ENCODE results near the gene SLC38A4.
"Not testable (repeated sequence)": the region's sequence is repeated elsewhere in the genome, so short reads cannot be mapped to it uniquely, and the experiment has no call there.

SLC38A4 gene

DNA sequence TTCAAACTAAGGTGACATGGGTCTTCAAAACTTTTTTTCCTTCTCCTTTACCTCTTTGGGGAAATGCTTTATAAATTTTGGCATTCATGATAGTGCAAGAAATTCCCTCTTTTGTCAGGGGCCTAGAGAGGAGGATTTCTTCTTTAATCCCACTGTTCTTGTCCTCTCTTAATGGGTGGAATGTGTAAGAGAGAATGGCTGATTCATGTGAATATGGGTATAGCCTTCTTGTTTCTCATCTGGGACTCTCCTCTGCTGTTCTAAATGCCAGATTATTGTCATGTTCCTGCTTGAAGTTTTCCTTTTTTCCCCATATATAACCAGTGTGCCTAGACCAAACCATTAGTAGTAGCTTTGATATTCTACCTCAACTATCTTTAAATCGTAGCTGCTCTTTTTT lies 46.7 kb downstream of the SLC38A4 start:
- FAIRE-seq (no peak), DNase-seq (ENCODE audit: insufficient read length, low spot score) (no peak)

GRCh38 chr12:46778415-46778814 lies 47.4 kb downstream of the SLC38A4 start:
- DNase-seq (ENCODE audit: insufficient read length, low spot score): no peak
- no peak for FAIRE-seq

- FAIRE-seq: no peak
- DNase-seq (ENCODE audit: insufficient read length, low spot score): no peak
Observed at GRCh38 chr12:46777587-46777986, 48.2 kb downstream of the SLC38A4 start.

DNA sequence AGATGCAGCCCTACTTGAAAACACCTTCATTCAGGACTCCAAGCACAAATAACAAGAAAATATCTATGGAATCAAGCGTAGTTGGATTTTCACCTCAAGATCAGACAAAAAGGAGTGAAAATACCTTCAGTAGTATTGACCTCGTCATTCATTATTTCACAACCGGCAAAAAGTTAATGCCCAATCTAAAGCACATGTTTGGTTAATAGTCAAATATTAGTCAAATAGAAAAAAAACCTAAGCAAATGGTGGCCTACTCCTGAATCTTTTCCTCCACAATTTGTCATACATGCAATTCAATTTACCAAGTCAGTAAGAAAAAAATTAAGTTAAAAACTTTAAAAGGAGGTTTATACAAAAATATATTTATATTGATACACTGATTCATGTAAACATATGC lies 50.0 kb downstream of the SLC38A4 start:
- FAIRE-seq (no peak), DNase-seq (ENCODE audit: insufficient read length, low spot score) (no peak)

DNA sequence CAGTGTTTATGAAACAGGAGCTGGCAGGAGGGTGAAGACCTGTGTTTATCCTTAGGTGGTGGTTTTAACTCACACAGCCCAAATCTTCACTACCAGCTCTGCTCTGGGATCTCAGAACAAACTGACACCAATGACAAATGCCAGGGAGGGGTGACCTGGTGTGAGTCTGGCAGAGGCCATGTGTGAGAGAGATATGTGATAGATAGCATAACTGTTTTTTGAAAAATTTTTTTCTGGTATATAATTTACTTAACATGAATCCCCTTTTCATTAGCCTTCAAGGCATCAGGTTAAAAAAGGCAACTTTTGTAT lies 51.5 kb downstream of the SLC38A4 start:
- DNase-seq (ENCODE audit: insufficient read length, low spot score) (no peak), FAIRE-seq (no peak)

GRCh38 chr12:46773586-46774321 lies 52.0 kb downstream of the SLC38A4 start:
- DNase-seq (ENCODE audit: insufficient read length, low spot score) (no peak), FAIRE-seq (no peak)

GRCh38 chr12:46771268-46771827 lies 54.4 kb downstream of the SLC38A4 start:
- peak; percentile 11 for FAIRE-seq
- DNase-seq (ENCODE audit: insufficient read length, low spot score): no peak

DNA sequence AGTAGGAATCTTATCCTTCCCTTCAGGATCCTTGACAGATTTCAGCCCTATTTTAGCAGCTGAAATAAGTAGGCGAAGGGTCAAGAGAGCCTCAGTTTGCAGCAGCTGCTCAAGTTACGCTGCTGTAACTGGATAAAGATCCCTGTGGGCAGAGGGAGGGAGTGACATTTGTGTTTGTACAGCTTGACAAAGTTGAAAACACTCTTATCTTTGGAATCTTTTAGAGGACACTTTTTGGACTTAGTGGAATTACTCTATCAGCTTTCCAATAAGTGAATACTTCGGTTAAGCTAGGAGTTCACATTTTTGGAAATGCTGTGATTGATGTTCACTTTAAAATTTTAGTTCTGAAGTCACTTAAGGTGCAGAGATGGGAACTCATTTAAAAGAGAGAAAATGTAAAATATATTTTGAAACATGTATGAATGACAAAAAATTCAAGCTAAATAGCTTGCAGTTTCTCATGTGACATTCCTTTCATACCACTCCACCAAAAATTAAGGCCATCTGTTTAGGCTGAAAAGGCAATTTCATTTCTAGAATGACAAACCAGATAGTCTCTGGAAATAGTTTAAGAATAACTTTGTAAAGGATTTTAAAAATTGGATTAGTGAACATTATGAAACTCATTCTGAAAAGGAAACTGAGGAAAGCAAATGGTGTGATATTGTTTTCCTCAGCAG lies 55.2 kb downstream of the SLC38A4 start:
- FAIRE-seq: no peak
- no peak for DNase-seq (ENCODE audit: insufficient read length, low spot score)

DNA sequence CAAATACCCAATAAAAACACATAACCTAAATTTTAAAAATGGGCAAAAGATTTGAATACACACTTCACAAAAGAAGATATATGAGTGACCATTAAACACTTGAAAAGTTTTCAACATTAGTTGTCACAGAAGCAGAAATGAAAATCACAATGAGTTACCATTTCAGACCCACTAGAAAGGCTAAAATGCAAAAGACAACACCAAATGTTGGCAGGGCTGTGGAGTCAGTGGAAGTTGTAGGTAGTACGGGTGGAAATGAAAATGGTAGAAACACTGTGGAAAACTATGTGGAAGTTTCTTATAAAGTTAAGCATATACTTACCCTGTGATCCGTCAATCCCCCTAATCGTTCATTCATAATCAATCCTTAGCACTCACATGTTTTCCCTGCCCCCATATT lies 61.8 kb downstream of the SLC38A4 start:
- DNase-seq (ENCODE audit: insufficient read length, low spot score) (no peak), FAIRE-seq (no peak)

DNA sequence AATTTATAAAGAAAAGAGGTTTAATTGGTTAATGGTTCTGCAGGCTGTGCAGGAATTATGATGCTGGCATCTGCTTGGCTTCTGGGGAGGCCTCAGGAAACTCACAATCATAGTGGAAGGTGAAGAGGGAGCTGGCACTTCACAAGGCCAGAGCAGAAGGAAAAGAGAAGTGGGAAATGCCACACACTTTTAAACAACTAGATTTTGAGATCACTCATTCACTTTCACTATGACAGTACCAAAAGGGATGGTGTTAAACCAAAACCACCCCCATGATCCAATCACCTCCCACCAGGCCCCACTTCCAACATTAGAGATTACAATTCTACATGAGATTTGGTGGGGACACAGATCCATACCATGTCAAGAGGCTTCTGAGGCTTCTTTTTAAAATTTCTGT lies 62.6 kb downstream of the SLC38A4 start:
- DNase-seq (ENCODE audit: insufficient read length, low spot score) (no peak), FAIRE-seq (no peak)

DNA sequence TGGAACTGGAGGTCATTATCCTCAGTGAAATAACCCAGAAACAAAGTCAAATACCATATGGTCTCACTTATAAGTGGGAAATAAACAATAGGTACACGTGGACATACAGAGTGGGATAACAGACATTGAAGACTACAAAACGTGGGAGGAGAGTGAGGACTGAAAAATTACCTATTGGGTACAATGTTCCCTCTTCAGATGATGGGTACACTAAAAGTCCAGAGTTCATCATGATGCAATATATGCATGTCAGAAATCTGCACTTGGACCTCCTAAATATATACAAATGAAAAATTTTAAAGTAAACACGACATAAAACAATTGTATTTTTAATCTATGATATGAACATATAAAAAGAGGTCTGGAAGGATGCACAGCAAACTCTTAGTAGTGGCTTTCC lies 71.2 kb downstream of the SLC38A4 start:
- DNase-seq (ENCODE audit: insufficient read length, low spot score): no peak
- no peak for FAIRE-seq

DNA sequence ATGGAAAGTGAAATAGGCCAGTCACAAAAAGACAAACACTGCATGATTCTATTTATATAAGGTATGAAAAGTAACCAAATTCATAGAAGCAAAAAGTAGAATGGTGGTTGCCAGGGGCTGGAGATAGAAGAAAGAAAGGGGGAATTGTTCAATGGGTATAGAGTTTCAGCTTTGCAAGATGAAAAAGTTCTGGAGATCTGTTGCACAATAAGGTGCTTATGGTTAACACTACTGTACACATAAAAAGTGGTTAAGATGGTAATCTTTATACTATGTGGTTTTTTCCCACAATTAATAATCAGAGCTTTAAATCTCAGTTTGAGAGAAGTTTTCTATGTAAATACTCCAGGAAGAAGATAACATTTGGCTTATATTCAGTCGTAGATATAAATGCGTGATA lies 73.4 kb downstream of the SLC38A4 start:
- DNase-seq (ENCODE audit: insufficient read length, low spot score) (no peak), FAIRE-seq (no peak)

- FAIRE-seq: no peak
- DNase-seq (ENCODE audit: insufficient read length, low spot score): no peak
Observed at GRCh38 chr12:46751173-46751572, 74.6 kb downstream of the SLC38A4 start.

DNA sequence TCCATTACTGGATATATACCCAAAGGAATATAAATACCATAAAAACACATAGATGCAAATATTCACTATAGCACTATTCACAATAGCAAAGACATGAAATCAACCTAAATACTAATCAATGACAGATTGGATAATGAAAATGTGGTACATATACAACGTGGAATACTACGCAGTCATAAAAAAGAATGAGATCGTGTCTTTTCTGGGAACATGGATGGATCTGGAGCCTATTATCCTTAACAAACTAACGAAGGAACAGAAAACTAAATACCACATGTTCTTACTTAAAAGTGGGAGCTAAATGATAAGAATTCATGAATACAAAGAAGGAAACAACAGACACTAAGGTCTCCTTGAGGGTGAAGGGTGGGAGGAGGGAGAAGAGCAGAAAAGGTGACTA lies 76.5 kb downstream of the SLC38A4 start:
- DNase-seq (ENCODE audit: insufficient read length, low spot score) (no peak), FAIRE-seq (no peak)

- FAIRE-seq: no peak
- no peak for DNase-seq (ENCODE audit: insufficient read length, low spot score)
Observed at GRCh38 chr12:46744283-46744682, 81.5 kb downstream of the SLC38A4 start.

DNA sequence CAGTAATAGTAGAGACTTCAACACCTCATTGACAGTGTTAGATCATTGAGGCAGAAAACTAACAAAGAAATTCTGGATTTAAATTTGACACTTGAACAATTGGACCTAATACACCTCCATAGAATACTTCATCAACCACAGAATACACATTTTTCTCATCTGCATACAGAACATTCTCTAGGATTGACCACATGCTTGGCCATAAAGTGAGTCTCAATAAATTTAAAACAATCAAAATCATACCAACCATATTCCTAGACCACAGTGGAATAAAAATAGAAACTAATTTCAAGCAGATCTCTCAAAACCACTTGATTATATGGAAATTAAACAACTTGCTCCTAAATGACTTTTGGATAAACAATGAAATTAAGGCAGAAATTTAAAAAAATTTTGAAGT lies 82.3 kb downstream of the SLC38A4 start:
- FAIRE-seq (no peak), DNase-seq (ENCODE audit: insufficient read length, low spot score) (no peak)

- FAIRE-seq; DNase-seq (ENCODE audit: insufficient read length, low spot score): not testable (repeated sequence)
Observed at GRCh38 chr12:46742271-46742670, 83.5 kb downstream of the SLC38A4 start.

GRCh38 chr12:46725332-46725731 lies 100.5 kb downstream of the SLC38A4 start:
- DNase-seq (ENCODE audit: insufficient read length, low spot score): no peak
- FAIRE-seq: no peak

DNA sequence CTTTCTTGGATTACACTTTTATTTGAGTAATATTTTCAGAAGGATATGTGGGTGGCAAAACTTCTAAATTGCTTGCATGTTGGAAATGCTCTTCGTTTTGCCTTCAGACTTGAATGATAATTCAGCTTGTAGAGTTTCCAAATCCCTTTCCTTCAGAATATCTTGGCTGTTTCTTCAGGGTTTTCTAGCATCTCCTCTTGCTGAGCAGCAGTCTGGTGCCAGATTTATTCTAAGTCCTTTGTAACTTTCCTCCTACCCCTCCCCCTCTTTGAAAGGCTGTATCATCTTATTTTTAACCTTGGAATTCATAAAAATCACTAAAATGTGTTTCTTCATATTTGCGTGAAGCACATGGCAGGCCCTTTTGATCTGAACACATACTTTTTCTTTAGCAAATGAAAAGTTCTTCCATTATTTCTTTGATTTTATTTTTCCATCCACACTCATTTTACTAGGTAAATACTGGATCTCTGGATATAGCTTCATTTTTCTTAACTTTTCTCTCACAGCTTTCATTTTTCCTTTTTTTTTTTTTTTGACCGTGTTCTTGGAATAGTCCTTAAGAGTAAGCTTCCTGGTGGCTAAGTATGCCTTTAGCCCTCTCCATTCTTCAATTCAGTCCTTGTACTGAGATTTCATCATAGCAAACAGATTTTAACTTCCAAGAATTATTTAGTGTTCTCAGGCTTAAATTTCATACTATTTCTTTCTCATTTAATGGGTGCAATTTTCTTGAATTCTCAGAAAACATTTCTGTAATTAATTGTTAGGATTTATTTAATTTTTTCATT lies 102.0 kb downstream of the SLC38A4 start:
- FAIRE-seq (no peak), DNase-seq (ENCODE audit: insufficient read length, low spot score) (no peak)

GRCh38 chr12:46722394-46723185 lies 103.2 kb downstream of the SLC38A4 start:
- DNase-seq (ENCODE audit: insufficient read length, low spot score) (no peak), FAIRE-seq (no peak)

DNA sequence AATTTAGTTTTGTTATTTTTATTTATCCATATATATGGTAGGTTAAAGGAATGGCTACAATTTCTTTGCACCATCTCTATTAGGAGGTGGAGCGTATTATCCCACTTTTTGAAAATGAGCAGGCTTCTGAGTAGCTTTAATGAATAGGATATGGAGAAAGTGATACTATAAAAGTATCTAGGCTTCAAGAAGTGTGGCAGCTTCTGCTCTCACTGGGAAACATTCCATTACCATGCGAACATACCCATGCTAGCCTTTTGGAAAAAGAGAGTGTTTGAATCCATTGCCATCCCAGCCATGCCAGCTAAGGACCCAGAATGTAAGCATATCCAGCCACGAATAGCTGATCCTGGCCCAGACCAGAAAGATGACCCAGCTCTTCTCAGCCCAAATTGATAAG lies 107.3 kb downstream of the SLC38A4 start:
- FAIRE-seq (no peak), DNase-seq (ENCODE audit: insufficient read length, low spot score) (no peak)

Measured in GM19239 (cell line).